ENCODE results near the gene ZNF202. TPM values are rescaled to one million over a fixed set of nuclear protein-coding genes. Genes with fewer than 3 reads are reported as not detected.

The ZNF202 gene
- total RNA-seq, 1 experiment from 2014 or later, result 7.4 TPM

DNA sequence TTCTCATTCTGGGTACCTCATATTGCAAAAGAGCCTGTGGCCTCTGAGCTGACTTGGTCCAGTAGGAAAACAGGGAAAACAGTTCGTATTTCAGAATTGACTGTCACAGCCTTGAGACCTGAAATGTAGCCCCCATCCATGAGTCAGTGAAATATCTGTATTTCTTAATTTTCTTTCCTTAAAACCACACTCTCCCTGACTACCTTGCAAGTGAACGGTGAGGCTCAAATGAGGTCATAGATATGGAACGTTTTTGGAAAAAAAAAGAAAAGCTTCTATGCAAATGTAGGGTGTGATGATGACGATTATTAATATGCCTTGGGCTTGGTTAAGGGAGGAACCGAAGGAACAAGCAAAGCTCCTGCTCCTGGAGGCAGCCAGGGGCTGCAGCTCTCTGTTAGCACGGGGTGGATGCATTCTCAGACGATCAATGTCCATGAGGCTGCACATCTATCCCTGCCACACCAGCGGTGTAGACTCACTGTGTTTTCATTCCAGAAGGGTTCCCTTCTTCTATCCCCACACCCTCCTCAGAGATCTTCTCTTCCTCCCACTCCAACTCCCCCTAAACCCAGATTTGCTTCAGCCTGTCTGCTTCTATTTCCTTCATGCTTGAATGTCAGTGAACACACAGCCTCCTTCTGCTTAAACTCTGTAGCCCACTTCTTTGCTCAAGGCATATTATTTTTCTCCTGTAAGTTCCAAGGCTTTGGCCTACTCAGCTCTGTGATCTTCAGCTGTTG lies 57.9 kb downstream of the ZNF202 start:
- Histone ChIP-seq H3K4me3 (no peak overlapping the region), H3K27me3 (ENCODE audit: insufficient read depth, low read depth) (peaks cover 87% of the 10 kb centered on the region), H2AFZ (no peak overlapping the region), H3K4me1 (replicated peaks; ENCODE audit: insufficient read depth) (no peaks in the 10 kb centered on the region), H3K4me2 (no peak overlapping the region), H3K27ac (no peak overlapping the region), H3F3A (ENCODE audit: insufficient read depth, low read depth) (no peaks in the 10 kb centered on the region), H3K9me3 (ENCODE audit: insufficient read depth, low read depth) (no peaks in the 10 kb centered on the region), H3K79me2 (ENCODE audit: low read depth) (no peaks in the 10 kb centered on the region), H3K36me3 (ENCODE audit: low read depth) (no peaks in the 10 kb centered on the region), H3K9me2 (ENCODE audit: insufficient read depth) (no peaks in the 10 kb centered on the region), H4K20me1 (ENCODE audit: insufficient read depth) (no peaks in the 10 kb centered on the region)
- intact Hi-C loops (cut with micrococcal nuclease; ENCODE audit: unreplicated experiment), result no loop called here
- POLR2A ChIA-PET (ENCODE audit: unreplicated experiment), result no interaction called here
- BruUV-seq (replicated peaks), result no TSS peak
- CTCF ChIA-PET, result interaction anchor here (0.7 kb wide), 1 partner anchor 399 kb away, joined by 4 read pairs; no protein-coding TSS in a partner anchor
- TF ChIP-seq EZH2 (IDR thresholded peaks at IDR 0.05; ENCODE audit: low read depth), result no peak
- TF ChIP-seq, protein P1, sequence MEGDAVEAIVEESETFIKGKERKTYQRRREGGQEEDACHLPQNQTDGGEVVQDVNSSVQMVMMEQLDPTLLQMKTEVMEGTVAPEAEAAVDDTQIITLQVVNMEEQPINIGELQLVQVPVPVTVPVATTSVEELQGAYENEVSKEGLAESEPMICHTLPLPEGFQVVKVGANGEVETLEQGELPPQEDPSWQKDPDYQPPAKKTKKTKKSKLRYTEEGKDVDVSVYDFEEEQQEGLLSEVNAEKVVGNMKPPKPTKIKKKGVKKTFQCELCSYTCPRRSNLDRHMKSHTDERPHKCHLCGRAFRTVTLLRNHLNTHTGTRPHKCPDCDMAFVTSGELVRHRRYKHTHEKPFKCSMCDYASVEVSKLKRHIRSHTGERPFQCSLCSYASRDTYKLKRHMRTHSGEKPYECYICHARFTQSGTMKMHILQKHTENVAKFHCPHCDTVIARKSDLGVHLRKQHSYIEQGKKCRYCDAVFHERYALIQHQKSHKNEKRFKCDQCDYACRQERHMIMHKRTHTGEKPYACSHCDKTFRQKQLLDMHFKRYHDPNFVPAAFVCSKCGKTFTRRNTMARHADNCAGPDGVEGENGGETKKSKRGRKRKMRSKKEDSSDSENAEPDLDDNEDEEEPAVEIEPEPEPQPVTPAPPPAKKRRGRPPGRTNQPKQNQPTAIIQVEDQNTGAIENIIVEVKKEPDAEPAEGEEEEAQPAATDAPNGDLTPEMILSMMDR (conservative IDR thresholded peaks at IDR 0.05), result no peak
- DNase-seq, result no peak

DNA sequence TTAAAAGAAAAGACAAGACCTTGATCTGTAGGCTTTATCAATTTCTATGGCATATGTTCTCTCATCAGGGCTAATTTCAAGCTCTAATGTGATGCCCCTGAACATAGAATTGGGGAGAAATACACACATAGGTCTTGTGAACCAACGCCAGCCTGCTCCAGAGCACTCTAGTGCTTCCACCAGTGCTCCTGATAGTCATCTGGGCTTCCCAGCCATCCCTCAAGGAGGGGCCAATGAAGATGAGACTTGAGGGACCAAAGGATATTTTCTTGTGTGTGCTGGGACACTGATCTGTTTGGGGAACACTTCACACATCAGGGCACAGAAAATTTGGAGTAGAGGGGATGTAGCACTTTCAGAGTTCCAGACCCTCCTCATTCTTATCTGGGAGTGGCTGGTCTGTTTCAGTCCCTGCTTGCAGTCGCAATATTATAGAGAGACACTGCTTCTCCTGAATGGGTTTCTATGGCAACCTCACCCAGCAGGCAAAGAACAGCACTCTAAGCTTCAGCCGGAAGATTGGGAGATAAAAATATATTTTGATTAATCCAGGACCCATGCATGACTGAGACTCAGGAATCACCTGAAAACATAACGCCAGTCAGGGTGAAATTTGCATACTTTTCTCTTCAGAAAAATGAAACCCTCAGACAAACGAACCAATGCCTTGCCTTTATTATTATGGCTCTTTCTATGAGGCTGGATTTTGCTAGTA lies 58.6 kb downstream of the ZNF202 start:
- H3K9me2 ChIP-seq (ENCODE audit: insufficient read depth), result no peaks in the 10 kb centered on the region
- no peaks in the 10 kb centered on the region for H3K79me2 ChIP-seq (ENCODE audit: low read depth)
- H3K4me1 ChIP-seq (replicated peaks; ENCODE audit: insufficient read depth), result no peaks in the 10 kb centered on the region
- ChIA-PET CTCF (interaction anchor here (0.7 kb wide), 1 partner anchor 398 kb away, joined by 4 read pairs; no protein-coding TSS in a partner anchor), POLR2A (ENCODE audit: unreplicated experiment) (no interaction called here)
- peaks cover 87% of the 10 kb centered on the region for H3K27me3 ChIP-seq (ENCODE audit: insufficient read depth, low read depth)
- H3F3A ChIP-seq (ENCODE audit: insufficient read depth, low read depth), result no peaks in the 10 kb centered on the region
- no peak overlapping the region for H2AFZ ChIP-seq
- H3K4me2 ChIP-seq, result no peak overlapping the region
- no TSS peak for BruUV-seq (replicated peaks)
- H3K9me3 ChIP-seq (ENCODE audit: insufficient read depth, low read depth), result no peaks in the 10 kb centered on the region
- TF ChIP-seq, protein P1 (conservative IDR thresholded peaks at IDR 0.05), result no peak
- TF ChIP-seq EZH2 (IDR thresholded peaks at IDR 0.05; ENCODE audit: low read depth), result no peak
- no peaks in the 10 kb centered on the region for H4K20me1 ChIP-seq (ENCODE audit: insufficient read depth)
- DNase-seq, result no peak
- no peaks in the 10 kb centered on the region for H3K36me3 ChIP-seq (ENCODE audit: low read depth)
- intact Hi-C loops (cut with micrococcal nuclease; ENCODE audit: unreplicated experiment), result no loop called here
- no peak overlapping the region for H3K27ac ChIP-seq
- H3K4me3 ChIP-seq, result no peak overlapping the region

DNA sequence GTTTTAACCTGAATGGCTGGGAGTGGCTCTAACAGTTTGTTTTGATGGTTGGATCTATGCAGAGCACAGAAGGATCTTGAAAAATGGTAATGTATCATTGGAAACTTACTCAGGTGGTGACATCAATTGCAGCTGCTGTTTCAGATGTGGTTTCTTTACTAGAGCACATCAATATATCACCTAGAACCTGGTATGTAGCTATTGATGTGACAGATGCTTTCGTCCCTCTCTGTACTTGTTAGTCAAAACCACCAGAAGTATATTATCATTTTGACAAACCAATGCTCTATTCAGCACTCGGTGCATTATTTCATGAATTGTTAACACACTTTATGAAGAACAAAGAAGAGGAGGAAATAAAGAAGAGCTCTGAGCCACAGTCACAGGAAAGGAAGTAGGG lies 60.4 kb downstream of the ZNF202 start:
- Histone ChIP-seq H4K20me1 (ENCODE audit: insufficient read depth) (no peaks in the 10 kb centered on the region), H3K27ac (no peak overlapping the region), H2AFZ (no peak overlapping the region), H3K27me3 (ENCODE audit: insufficient read depth, low read depth) (peaks cover 88% of the 10 kb centered on the region), H3K4me1 (replicated peaks; ENCODE audit: insufficient read depth) (no peaks in the 10 kb centered on the region), H3K9me2 (ENCODE audit: insufficient read depth) (no peaks in the 10 kb centered on the region), H3K36me3 (ENCODE audit: low read depth) (no peaks in the 10 kb centered on the region), H3K9me3 (ENCODE audit: insufficient read depth, low read depth) (no peaks in the 10 kb centered on the region), H3K79me2 (ENCODE audit: low read depth) (no peaks in the 10 kb centered on the region), H3F3A (ENCODE audit: insufficient read depth, low read depth) (no peaks in the 10 kb centered on the region), H3K4me3 (no peak overlapping the region), H3K4me2 (no peak overlapping the region)
- intact Hi-C loops (cut with micrococcal nuclease; ENCODE audit: unreplicated experiment), result no loop called here
- DNase-seq, result no peak
- no peak for TF ChIP-seq EZH2 (IDR thresholded peaks at IDR 0.05; ENCODE audit: low read depth)
- TF ChIP-seq, protein P1 (conservative IDR thresholded peaks at IDR 0.05), result no peak
- ChIA-PET CTCF (no interaction called here), POLR2A (ENCODE audit: unreplicated experiment) (no interaction called here)
- BruUV-seq (replicated peaks), result no TSS peak
